ENCODE data around the gene PAQR3.

PAQR3 gene

GRCh38 chr4:78938868-78939666 lies at the start of gene PAQR3:
PAQR3 (minus strand) TSS chr4:78939438; CDS start chr4:78939224, 214 bp downstream.
- no peak for FAIRE-seq

- no peak for FAIRE-seq
These were observed 48.4 kb upstream of the PAQR3 start for GRCh38 chr4:78987683-78988082.

- no peak for FAIRE-seq
These were observed 45.4 kb upstream of the PAQR3 start for GRCh38 chr4:78984593-78984992.

GRCh38 chr4:78975865-78976264 lies 36.6 kb upstream of the PAQR3 start:
- no peak for FAIRE-seq

GRCh38 chr4:78971776-78972175 lies 32.5 kb upstream of the PAQR3 start:
- FAIRE-seq, result no peak

GRCh38 chr4:78971326-78971725 lies 32.1 kb upstream of the PAQR3 start:
- no peak for FAIRE-seq

GRCh38 chr4:78962597-78963115 lies 23.4 kb upstream of the PAQR3 start:
- no peak for FAIRE-seq

- no peak for FAIRE-seq
These were observed 21.7 kb upstream of the PAQR3 start for GRCh38 chr4:78960926-78961325.

GRCh38 chr4:78956975-78957374 lies 17.7 kb upstream of the PAQR3 start:
- no peak for FAIRE-seq

GRCh38 chr4:78953769-78954666 lies 14.8 kb upstream of the PAQR3 start:
- no peak for FAIRE-seq

- no peak for FAIRE-seq
These were observed 14.0 kb upstream of the PAQR3 start for GRCh38 chr4:78953231-78953630.

GRCh38 chr4:78951862-78952472 lies 12.7 kb upstream of the PAQR3 start:
- peak; percentile 98 for FAIRE-seq

- FAIRE-seq, result no peak
These were observed 10.5 kb upstream of the PAQR3 start for GRCh38 chr4:78949735-78950134.

GRCh38 chr4:78945651-78946179 lies 6.5 kb upstream of the PAQR3 start:
- FAIRE-seq, result peak; percentile 49

GRCh38 chr4:78944381-78944780 lies 5.1 kb upstream of the PAQR3 start:
- FAIRE-seq, result no peak

GRCh38 chr4:78940752-78941151 lies 1.5 kb upstream of the PAQR3 start:
- FAIRE-seq, result no peak

- FAIRE-seq, result no peak
These were observed 400 bp upstream of the PAQR3 start for GRCh38 chr4:78939667-78940008.

- peak; percentile 53 for FAIRE-seq
These were observed 767 bp downstream of the PAQR3 start for GRCh38 chr4:78938474-78938867.

- FAIRE-seq, result no peak
These were observed 1.4 kb downstream of the PAQR3 start for GRCh38 chr4:78937837-78938236.

- FAIRE-seq, result no peak
These were observed 2.2 kb downstream of the PAQR3 start for GRCh38 chr4:78936989-78937388.

- no peak for FAIRE-seq
These were observed 9.1 kb downstream of the PAQR3 start for GRCh38 chr4:78930016-78930629.

GRCh38 chr4:78928835-78929234 lies 10.4 kb downstream of the PAQR3 start:
- no peak for FAIRE-seq

GRCh38 chr4:78926826-78927225 lies 12.4 kb downstream of the PAQR3 start:
- FAIRE-seq, result no peak

All from islet of Langerhans (tissue), 1 donor.